K562 (cell line): Measurements from ENCODE around the gene PTPN13. TPM values are rescaled to one million over a fixed set of nuclear protein-coding genes. Genes with fewer than 3 reads are reported as not detected.

Source experiments
- CBX2 ChIP-seq: fragments of 200-600 bp; sonication (generic); IDR thresholded peaks from one replicate; pipeline ENCODE4 v1.6.1; 2012; ENCODE audit warnings: mild to moderate bottlenecking, low read length, inconsistent platforms; ENCODE audit not compliant: insufficient read depth, poor library complexity, severe bottlenecking
- PRPF4 ChIP-seq: fragments of 200-400 bp; formaldehyde crosslinking; IDR thresholded peaks from one replicate; pipeline ENCODE4 v1.6.1; 2017; ENCODE audit warnings: low read length, low read depth, mild to moderate bottlenecking; ENCODE audit not compliant: insufficient read depth, poor library complexity, severe bottlenecking
- TAF7 ChIP-seq: fragments of 450-650 bp; IDR thresholded peaks from 2 replicates; pipeline ENCODE4 v1.6.1; 2016; ENCODE audit warnings: missing genetic modification characterization, missing compliant biosample characterization
- polyA plus RNA-seq, 8 experiments: library from polyadenylated mRNA; depleted of rRNA in 4 of 8; stranded (reverse) in 5 of 8; unstranded in 3 of 8; fragments of >200 nt; fragmentation: Nextera tagmentation in 2 of 8; fragmentation: Illumina TruSeq in 1 of 8; extraction: Ambion mirVana in 2 of 8; extraction: Trizol in 1 of 8; gene quantifications; 2 replicates each; pipeline versions ENCODE4 v1.2.1 to v1.2.3, GENCODE V29; 2011 to 2014; ENCODE audit warnings: inconsistent platforms in 1 of 8, missing spikeins in 1 of 8
- total RNA-seq, 7 experiments: library from RNA; depleted of rRNA in 6 of 7; stranded (reverse); fragments of >200 nt in 6 of 7; fragmentation: Illumina TruSeq in 2 of 7; extraction: Trizol in 2 of 7; gene quantifications; 2 replicates each; pipeline versions ENCODE4 v1.2.1 to v1.2.3, GENCODE V29; 2011 to 2021; ENCODE audit warnings: low replicate concordance in 1 of 7
- TF ChIP-seq, protein P1 (sequence below): fragments of 200-600 bp; sonication (generic); IDR thresholded peaks from one replicate; pipeline ENCODE4 v1.6.1; 2012; ENCODE audit warnings: mild to moderate bottlenecking, low read depth, low read length, inconsistent platforms
- TF ChIP-seq, protein P2 (sequence below): fragments of 450-650 bp; IDR thresholded peaks from 2 replicates; pipeline ENCODE4 v1.6.1; 2017; ENCODE audit warnings: mild to moderate bottlenecking, moderate library complexity
- TF ChIP-seq, protein P3 (sequence below), 2 experiments: IDR thresholded peaks; 2 replicates each; pipeline ENCODE4 v1.6.1; 2012; ENCODE audit warnings: improper control_type of control experiment in 2 of 2, low read depth in 2 of 2, low read length in 2 of 2, borderline replicate concordance in 1 of 2

The PTPN13 gene
- total and polyA plus RNA-seq, 9 of the 15 experiments (the other 6 are each of a cell fraction or from before 2014, with no cell fraction given) = 0.33 TPM; not detected in 8

DNA sequence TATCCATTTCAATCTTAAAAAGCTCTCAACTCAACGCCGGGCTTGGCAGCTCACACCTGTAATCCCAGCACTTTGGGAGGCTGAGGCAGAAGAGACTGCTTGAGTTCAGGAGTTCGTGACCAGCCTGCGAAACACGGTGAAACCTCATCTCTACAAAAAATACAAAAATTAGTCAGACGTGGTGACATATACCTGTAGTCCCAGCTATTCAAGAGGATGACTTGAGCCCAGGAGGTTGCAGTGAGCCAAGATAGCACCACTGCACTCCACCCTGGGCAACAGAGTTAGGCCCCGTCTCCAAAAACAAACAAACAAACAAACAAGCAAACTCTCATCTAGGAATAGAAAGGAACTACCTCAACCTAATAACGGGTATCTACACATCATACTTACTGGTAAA lies 50.8 kb downstream of the PTPN13 start (continued):
- TF ChIP-seq, protein P1, sequence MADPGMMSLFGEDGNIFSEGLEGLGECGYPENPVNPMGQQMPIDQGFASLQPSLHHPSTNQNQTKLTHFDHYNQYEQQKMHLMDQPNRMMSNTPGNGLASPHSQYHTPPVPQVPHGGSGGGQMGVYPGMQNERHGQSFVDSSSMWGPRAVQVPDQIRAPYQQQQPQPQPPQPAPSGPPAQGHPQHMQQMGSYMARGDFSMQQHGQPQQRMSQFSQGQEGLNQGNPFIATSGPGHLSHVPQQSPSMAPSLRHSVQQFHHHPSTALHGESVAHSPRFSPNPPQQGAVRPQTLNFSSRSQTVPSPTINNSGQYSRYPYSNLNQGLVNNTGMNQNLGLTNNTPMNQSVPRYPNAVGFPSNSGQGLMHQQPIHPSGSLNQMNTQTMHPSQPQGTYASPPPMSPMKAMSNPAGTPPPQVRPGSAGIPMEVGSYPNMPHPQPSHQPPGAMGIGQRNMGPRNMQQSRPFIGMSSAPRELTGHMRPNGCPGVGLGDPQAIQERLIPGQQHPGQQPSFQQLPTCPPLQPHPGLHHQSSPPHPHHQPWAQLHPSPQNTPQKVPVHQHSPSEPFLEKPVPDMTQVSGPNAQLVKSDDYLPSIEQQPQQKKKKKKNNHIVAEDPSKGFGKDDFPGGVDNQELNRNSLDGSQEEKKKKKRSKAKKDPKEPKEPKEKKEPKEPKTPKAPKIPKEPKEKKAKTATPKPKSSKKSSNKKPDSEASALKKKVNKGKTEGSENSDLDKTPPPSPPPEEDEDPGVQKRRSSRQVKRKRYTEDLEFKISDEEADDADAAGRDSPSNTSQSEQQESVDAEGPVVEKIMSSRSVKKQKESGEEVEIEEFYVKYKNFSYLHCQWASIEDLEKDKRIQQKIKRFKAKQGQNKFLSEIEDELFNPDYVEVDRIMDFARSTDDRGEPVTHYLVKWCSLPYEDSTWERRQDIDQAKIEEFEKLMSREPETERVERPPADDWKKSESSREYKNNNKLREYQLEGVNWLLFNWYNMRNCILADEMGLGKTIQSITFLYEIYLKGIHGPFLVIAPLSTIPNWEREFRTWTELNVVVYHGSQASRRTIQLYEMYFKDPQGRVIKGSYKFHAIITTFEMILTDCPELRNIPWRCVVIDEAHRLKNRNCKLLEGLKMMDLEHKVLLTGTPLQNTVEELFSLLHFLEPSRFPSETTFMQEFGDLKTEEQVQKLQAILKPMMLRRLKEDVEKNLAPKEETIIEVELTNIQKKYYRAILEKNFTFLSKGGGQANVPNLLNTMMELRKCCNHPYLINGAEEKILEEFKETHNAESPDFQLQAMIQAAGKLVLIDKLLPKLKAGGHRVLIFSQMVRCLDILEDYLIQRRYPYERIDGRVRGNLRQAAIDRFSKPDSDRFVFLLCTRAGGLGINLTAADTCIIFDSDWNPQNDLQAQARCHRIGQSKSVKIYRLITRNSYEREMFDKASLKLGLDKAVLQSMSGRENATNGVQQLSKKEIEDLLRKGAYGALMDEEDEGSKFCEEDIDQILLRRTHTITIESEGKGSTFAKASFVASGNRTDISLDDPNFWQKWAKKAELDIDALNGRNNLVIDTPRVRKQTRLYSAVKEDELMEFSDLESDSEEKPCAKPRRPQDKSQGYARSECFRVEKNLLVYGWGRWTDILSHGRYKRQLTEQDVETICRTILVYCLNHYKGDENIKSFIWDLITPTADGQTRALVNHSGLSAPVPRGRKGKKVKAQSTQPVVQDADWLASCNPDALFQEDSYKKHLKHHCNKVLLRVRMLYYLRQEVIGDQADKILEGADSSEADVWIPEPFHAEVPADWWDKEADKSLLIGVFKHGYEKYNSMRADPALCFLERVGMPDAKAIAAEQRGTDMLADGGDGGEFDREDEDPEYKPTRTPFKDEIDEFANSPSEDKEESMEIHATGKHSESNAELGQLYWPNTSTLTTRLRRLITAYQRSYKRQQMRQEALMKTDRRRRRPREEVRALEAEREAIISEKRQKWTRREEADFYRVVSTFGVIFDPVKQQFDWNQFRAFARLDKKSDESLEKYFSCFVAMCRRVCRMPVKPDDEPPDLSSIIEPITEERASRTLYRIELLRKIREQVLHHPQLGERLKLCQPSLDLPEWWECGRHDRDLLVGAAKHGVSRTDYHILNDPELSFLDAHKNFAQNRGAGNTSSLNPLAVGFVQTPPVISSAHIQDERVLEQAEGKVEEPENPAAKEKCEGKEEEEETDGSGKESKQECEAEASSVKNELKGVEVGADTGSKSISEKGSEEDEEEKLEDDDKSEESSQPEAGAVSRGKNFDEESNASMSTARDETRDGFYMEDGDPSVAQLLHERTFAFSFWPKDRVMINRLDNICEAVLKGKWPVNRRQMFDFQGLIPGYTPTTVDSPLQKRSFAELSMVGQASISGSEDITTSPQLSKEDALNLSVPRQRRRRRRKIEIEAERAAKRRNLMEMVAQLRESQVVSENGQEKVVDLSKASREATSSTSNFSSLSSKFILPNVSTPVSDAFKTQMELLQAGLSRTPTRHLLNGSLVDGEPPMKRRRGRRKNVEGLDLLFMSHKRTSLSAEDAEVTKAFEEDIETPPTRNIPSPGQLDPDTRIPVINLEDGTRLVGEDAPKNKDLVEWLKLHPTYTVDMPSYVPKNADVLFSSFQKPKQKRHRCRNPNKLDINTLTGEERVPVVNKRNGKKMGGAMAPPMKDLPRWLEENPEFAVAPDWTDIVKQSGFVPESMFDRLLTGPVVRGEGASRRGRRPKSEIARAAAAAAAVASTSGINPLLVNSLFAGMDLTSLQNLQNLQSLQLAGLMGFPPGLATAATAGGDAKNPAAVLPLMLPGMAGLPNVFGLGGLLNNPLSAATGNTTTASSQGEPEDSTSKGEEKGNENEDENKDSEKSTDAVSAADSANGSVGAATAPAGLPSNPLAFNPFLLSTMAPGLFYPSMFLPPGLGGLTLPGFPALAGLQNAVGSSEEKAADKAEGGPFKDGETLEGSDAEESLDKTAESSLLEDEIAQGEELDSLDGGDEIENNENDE = no peak
- TF ChIP-seq CBX2 (no peak), TAF7 (tag) (no peak), PRPF4 (no peak)
- TF ChIP-seq, protein P2, sequence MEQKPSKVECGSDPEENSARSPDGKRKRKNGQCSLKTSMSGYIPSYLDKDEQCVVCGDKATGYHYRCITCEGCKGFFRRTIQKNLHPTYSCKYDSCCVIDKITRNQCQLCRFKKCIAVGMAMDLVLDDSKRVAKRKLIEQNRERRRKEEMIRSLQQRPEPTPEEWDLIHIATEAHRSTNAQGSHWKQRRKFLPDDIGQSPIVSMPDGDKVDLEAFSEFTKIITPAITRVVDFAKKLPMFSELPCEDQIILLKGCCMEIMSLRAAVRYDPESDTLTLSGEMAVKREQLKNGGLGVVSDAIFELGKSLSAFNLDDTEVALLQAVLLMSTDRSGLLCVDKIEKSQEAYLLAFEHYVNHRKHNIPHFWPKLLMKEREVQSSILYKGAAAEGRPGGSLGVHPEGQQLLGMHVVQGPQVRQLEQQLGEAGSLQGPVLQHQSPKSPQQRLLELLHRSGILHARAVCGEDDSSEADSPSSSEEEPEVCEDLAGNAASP = no peak
- TF ChIP-seq, protein P3, sequence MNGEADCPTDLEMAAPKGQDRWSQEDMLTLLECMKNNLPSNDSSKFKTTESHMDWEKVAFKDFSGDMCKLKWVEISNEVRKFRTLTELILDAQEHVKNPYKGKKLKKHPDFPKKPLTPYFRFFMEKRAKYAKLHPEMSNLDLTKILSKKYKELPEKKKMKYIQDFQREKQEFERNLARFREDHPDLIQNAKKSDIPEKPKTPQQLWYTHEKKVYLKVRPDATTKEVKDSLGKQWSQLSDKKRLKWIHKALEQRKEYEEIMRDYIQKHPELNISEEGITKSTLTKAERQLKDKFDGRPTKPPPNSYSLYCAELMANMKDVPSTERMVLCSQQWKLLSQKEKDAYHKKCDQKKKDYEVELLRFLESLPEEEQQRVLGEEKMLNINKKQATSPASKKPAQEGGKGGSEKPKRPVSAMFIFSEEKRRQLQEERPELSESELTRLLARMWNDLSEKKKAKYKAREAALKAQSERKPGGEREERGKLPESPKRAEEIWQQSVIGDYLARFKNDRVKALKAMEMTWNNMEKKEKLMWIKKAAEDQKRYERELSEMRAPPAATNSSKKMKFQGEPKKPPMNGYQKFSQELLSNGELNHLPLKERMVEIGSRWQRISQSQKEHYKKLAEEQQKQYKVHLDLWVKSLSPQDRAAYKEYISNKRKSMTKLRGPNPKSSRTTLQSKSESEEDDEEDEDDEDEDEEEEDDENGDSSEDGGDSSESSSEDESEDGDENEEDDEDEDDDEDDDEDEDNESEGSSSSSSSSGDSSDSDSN (IDR thresholded peaks at IDR 0.05; ENCODE audit: borderline replicate concordance in 1 of 2, low read depth in 2 of 2, low read length in 2 of 2) = no peak
